Small intestine (tissue), 7 donors: ENCODE data around the gene LNPK. TPM values are rescaled to one million over a fixed set of nuclear protein-coding genes. Genes with fewer than 3 reads are reported as not detected.
A peak's percentile ranks its signal among the peaks of the same experiment; 100 is the strongest.
"Not testable (repeated sequence)": the region's sequence is repeated elsewhere in the genome, so short reads cannot be mapped to it uniquely, and the experiment has no call there.

Experiments used
- DNase-seq, 2 donors: peaks; one replicate each; pipeline versions ENCODE4 v3.0.0 to v3.0.0-alpha.2; 2013
- FAIRE-seq: peaks from 2 replicates; lab custom pipeline; 2012; peaks lifted over from hg19 to GRCh38; lab: Jason Lieb, UNC
- H3K27ac ChIP-seq, 3 donors: one replicate each; pipeline ENCODE4 v1.5.1; 2013; ENCODE audit warnings: low read length in 2 of 3, mild to moderate bottlenecking in 2 of 3, control low read depth in 1 of 3, inconsistent platforms in 1 of 3, low read depth in 1 of 3, moderate library complexity in 1 of 3
- H3K27me3 ChIP-seq, 3 donors: one replicate each; pipeline ENCODE4 v1.6.1; 2013; ENCODE audit warnings: low read length in 3 of 3, inconsistent platforms in 1 of 3; ENCODE audit not compliant: control insufficient read depth in 3 of 3, insufficient read depth in 3 of 3
- H3K36me3 ChIP-seq, 3 donors: one replicate each; pipeline ENCODE4 v1.6.1; 2013; ENCODE audit warnings: low read length in 3 of 3, inconsistent platforms in 1 of 3, low read depth in 1 of 3, mild to moderate bottlenecking in 1 of 3, moderate library complexity in 1 of 3; ENCODE audit not compliant: control insufficient read depth in 3 of 3, insufficient read depth in 2 of 3
- H3K4me1 ChIP-seq, 3 donors: one replicate each; pipeline ENCODE4 v1.6.1; 2013; ENCODE audit warnings: low read length in 2 of 3, inconsistent platforms in 1 of 3, low read depth in 1 of 3, mild to moderate bottlenecking in 1 of 3, moderate library complexity in 1 of 3; ENCODE audit not compliant: control insufficient read depth in 3 of 3, insufficient read depth in 2 of 3
- H3K4me3 ChIP-seq, 3 donors: one replicate each; pipeline ENCODE4 v1.5.1; 2013; ENCODE audit warnings: low read length in 3 of 3, control low read depth in 1 of 3, inconsistent platforms in 1 of 3, low read depth in 1 of 3, mild to moderate bottlenecking in 1 of 3, moderate library complexity in 1 of 3
- H3K9me3 ChIP-seq, 2 donors: one replicate each; pipeline ENCODE4 v1.6.1; 2013; ENCODE audit warnings: low read depth in 1 of 2, low read length in 1 of 2; ENCODE audit not compliant: control insufficient read depth in 2 of 2, insufficient read depth in 1 of 2
- WGBS, 3 donors: extraction: QIAGEN DNeasy Blood & Tissue Kit; methylation state at CpG; one replicate each; pipeline ENCODE4 v1.1.7; 2013; 5-methylcytosine and 5-hydroxymethylcytosine counted together
- polyA plus RNA-seq, 4 donors: library from polyadenylated mRNA; stranded (reverse) in 3 of 4; unstranded in 1 of 4; fragments of 200-250 nt in 3 of 4; fragments of 120-200 nt in 1 of 4; gene quantifications; one replicate each; pipeline versions ENCODE4 v1.2.1 to v1.2.3, GENCODE V29; 2013
- donor health status: healthy with polysubstance abuse.
- donor health status: control.
- donor health status: control.
- donor health status: Bipolar disorder and iron deficiency.
- donor health status: healthy.

Gene LNPK
- polyA plus RNA-seq, 4 donors, result 2.2 to 19.6 (median 5.0) TPM

GRCh38 chr2:175965773-175966172 is 36.3 kb downstream of the LNPK start:
- H3K9me3 ChIP-seq, result no peaks in the 10 kb centered on the region
- no peaks in the 10 kb centered on the region for H3K4me1 ChIP-seq
- 96 to 100% (median 97%) methylated on average over 3 of the region's 3 CpGs for WGBS, 3 donors
- no peak overlapping the region for H3K27ac ChIP-seq
- no peak overlapping the region for H3K4me3 ChIP-seq
- DNase-seq (no peak), FAIRE-seq (no peak)
- H3K27me3 ChIP-seq, result no peaks in the 10 kb centered on the region
- H3K36me3 ChIP-seq, result no peaks in the 10 kb centered on the region

DNA sequence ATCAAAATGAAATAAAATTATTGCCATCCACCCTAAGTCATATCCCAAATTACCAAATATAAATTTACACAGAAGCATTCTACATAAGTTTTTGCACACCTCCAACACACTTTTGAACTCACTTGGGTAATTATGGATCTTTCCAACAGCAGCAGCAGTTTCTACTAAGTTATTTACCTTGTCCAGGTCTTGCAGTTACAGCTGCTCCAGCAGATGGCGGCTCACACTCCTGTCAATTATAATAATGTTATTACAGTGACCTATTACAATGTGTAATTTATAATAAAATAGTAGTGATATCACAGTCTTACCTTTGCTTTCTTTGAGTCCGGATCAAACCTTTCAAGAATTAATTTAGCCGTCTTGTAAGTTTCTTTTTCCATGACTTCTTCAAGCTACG is 37.9 kb downstream of the LNPK start:
- no peak for FAIRE-seq
- H3K27ac ChIP-seq, result no peak overlapping the region

GRCh38 chr2:175963171-175963570 is 38.9 kb downstream of the LNPK start:
- H3K27ac ChIP-seq, FAIRE-seq, H3K27me3 ChIP-seq, DNase-seq, H3K4me3 ChIP-seq, H3K4me1 ChIP-seq, H3K36me3 ChIP-seq, H3K9me3 ChIP-seq: not testable (repeated sequence)
- 96 to 100% (median 100%) methylated on average over 2 of the region's 2 CpGs for WGBS, 3 donors

More for the DNA sequence above, 37.9 kb downstream of the LNPK start:
- no peaks in the 10 kb centered on the region for H3K27me3 ChIP-seq
- peak in 1 of 2 donors; percentile 34 for DNase-seq
- H3K4me3 ChIP-seq, result no peak overlapping the region
- H3K9me3 ChIP-seq, result no peaks in the 10 kb centered on the region
- H3K4me1 ChIP-seq, result no peaks in the 10 kb centered on the region
- no peaks in the 10 kb centered on the region for H3K36me3 ChIP-seq
- 68 to 89% (median 79%) methylated on average over 4 of the region's 4 CpGs for WGBS, 3 donors

DNA sequence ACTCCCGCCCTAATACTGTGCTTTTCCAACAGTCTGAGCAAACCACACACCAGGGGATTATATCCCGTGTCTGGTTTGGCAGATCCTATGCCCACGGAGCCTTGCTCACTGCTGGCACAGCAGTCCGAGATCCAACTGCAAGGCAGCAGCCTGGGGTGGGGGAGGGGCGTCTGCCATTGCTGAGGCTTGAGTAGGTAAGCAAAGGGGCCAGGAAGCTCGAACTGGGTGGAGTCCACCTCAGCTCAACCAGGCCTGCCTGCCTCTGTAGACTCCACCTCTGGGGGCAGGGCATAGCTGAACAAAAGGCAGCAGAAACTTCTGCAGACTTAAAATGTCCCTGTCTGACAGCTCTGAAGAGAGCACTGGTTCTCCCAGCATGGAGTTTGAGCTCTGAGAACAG is 44.2 kb downstream of the LNPK start:
- H3K27me3 ChIP-seq, result no peaks in the 10 kb centered on the region
- peaks cover 0 to 9% (median 2%) of the 10 kb centered on the region in 3 donors for H3K36me3 ChIP-seq
- no peaks in the 10 kb centered on the region for H3K9me3 ChIP-seq
- H3K4me3 ChIP-seq, result no peak overlapping the region
- 93 to 99% (median 98%) methylated on average over 6 of the region's 6 CpGs for WGBS, 3 donors
- no peak overlapping the region for H3K27ac ChIP-seq
- no peaks in the 10 kb centered on the region for H3K4me1 ChIP-seq
- no peak for FAIRE-seq
- no peak for DNase-seq

DNA sequence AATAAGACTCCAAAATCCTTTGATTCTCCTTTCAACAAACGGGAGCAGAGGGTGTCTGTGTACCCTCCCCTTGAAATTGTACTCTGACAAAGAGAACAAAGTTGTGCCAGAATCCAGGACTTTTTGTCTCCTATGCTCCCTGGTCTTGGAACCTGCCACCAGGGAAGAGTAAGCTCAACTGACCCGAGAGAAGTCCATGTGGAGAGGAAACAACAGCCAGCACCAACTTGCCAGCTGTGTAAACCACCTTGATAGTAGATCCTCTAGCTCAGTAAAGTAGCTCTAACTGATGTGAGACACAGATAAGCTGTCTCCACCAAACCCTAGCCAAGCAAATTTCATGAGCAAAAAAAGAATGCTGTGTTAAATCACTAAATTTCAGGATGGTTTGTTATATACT is 46.9 kb downstream of the LNPK start:
- H3K36me3 ChIP-seq, result peaks cover 0 to 9% (median 2%) of the 10 kb centered on the region in 3 donors
- whole genome bisulfite sequencing, 3 donors, result 74 to 79% (median 76%) methylated on average over 2 of the region's 2 CpGs
- no peak overlapping the region for H3K4me3 ChIP-seq
- H3K27ac ChIP-seq, result no peak overlapping the region
- no peaks in the 10 kb centered on the region for H3K9me3 ChIP-seq
- no peak for FAIRE-seq
- DNase-seq, result no peak
- no peaks in the 10 kb centered on the region for H3K4me1 ChIP-seq
- H3K27me3 ChIP-seq, result no peaks in the 10 kb centered on the region

GRCh38 chr2:175950512-175950911 is 51.6 kb downstream of the LNPK start:
- WGBS, 3 donors, result 97 to 98% (median 98%) methylated on average over 3 of the region's 3 CpGs
- Histone ChIP-seq H3K27ac (no peak overlapping the region), H3K36me3 (peaks cover 0 to 2% (median 0%) of the 10 kb centered on the region in 3 donors), H3K9me3 (no peaks in the 10 kb centered on the region), H3K4me1 (no peaks in the 10 kb centered on the region), H3K27me3 (no peaks in the 10 kb centered on the region), H3K4me3 (no peak overlapping the region)
- FAIRE-seq (no peak), DNase-seq (no peak)

DNA sequence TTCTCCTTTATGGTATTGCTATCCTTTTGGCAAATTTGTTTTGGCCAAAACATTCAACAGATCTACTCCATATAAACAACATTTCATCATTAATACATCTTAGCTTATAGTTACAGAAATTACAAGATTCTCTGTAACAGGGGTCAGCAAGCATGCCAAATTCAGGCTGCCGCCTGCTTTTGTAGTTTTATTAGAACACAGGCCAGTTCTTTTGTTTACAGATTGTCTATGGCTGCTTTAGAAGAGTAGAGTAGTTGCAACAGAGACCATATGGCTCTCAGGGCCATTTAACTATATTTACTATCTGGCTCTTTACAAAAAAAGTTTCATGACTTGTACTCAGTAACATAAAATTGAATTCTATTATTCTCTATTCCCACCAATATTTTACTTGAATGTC is 53.9 kb downstream of the LNPK start:
- Histone ChIP-seq H3K27me3 (no peaks in the 10 kb centered on the region), H3K9me3 (no peaks in the 10 kb centered on the region), H3K36me3 (peaks cover 0 to 5% (median 0%) of the 10 kb centered on the region in 3 donors), H3K4me3 (no peak overlapping the region), H3K4me1 (no peaks in the 10 kb centered on the region), H3K27ac (no peak overlapping the region)
- WGBS, 3 donors, result 71 to 94% (median 80%) methylated on average over 1 of the region's 1 CpG
- DNase-seq, result no peak
- no peak for FAIRE-seq

DNA sequence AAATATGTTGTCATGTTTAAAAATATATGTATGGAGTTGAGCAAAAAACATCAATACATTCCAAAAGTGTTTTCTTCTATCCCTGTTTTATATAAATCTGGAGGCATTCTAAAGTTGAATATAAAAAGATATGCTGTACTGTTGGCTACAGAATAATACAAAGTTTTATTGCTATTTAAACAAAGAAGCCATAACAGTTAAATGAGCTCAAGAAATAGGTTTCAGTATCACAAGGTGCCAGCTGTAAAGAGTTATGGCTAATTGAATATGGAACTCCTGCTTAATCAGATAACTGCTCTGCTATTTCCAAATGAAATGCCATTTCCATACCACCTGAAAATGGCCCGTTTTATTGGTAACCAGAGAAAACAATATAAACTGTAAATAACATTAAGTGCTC is 55.0 kb downstream of the LNPK start:
- Histone ChIP-seq H3K27ac (no peak overlapping the region), H3K9me3 (no peaks in the 10 kb centered on the region), H3K36me3 (peaks cover 0 to 5% (median 0%) of the 10 kb centered on the region in 3 donors), H3K4me3 (no peak overlapping the region), H3K4me1 (no peaks in the 10 kb centered on the region), H3K27me3 (no peaks in the 10 kb centered on the region)
- 18 to 50% (median 44%) methylated on average over 1 of the region's 1 CpG for WGBS, 3 donors
- FAIRE-seq (no peak), DNase-seq (no peak)

GRCh38 chr2:175941699-175942098 is 60.4 kb downstream of the LNPK start:
- 96 to 98% (median 97%) methylated on average over 3 of the region's 3 CpGs for WGBS, 3 donors
- no peak for DNase-seq
- no peaks in the 10 kb centered on the region for H3K27me3 ChIP-seq

More at GRCh38 chr2:175941699-175942098, 60.4 kb downstream of the LNPK start:
- peaks cover 0 to 3% (median 0%) of the 10 kb centered on the region in 3 donors for H3K36me3 ChIP-seq
- H3K4me3 ChIP-seq, result no peak overlapping the region
- no peaks in the 10 kb centered on the region for H3K9me3 ChIP-seq
- no peaks in the 10 kb centered on the region for H3K4me1 ChIP-seq
- no peak for FAIRE-seq
- H3K27ac ChIP-seq, result no peak overlapping the region
